GM10248 (cell line): ENCODE results near the gene PARVA.

Source experiments
- CTCF ChIA-PET: fragments of 300-600 bp; sonication (Branson Sonifier 250); formaldehyde crosslinking; extraction: SDS; loops from one replicate; lab custom pipeline; 2021; ENCODE audit warnings: antibody characterized with exemption; lab: Yijun Ruan, JAX
- POLR2A ChIA-PET: fragments of 350-650 bp; sonication (Branson Sonifier 250); formaldehyde crosslinking; extraction: SDS; loops from one replicate; lab custom pipeline; 2020; ENCODE audit warnings: antibody characterized with exemption; lab: Yijun Ruan, JAX
- DNase-seq: peaks from one replicate; pipeline ENCODE4 v3.0.0; 2012; ENCODE audit errors: extremely low spot score
- TF ChIP-seq, protein P1 (sequence below): IDR thresholded peaks from 2 replicates; pipeline ENCODE4 v1.5.1; 2012; ENCODE audit warnings: mild to moderate bottlenecking, low read depth; ENCODE audit errors: extremely low read depth, missing control alignments, control extremely low read depth

PARVA gene

DNA sequence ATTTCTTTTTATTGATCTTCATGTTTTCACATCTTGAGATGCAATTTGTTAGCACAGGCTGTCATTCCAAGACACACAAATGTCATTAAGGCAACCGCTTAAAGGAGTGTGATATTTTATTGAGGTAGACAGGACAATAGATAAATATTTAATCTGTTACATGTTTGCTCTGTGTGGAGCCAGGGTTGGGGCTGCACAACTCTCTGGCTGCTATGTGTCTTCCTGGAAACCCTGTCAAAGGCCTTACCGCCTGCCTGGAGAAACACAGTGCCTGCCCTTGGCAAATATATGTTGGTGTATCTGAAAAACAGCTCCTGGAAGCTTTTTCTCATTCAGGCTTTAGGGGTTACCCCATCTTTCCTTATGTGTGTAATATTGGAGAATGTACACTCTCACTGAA is 157.2 kb downstream of the PARVA start:
- CTCF ChIA-PET = no interaction called here
- TF ChIP-seq, protein P1, sequence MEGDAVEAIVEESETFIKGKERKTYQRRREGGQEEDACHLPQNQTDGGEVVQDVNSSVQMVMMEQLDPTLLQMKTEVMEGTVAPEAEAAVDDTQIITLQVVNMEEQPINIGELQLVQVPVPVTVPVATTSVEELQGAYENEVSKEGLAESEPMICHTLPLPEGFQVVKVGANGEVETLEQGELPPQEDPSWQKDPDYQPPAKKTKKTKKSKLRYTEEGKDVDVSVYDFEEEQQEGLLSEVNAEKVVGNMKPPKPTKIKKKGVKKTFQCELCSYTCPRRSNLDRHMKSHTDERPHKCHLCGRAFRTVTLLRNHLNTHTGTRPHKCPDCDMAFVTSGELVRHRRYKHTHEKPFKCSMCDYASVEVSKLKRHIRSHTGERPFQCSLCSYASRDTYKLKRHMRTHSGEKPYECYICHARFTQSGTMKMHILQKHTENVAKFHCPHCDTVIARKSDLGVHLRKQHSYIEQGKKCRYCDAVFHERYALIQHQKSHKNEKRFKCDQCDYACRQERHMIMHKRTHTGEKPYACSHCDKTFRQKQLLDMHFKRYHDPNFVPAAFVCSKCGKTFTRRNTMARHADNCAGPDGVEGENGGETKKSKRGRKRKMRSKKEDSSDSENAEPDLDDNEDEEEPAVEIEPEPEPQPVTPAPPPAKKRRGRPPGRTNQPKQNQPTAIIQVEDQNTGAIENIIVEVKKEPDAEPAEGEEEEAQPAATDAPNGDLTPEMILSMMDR = no peak
- POLR2A ChIA-PET = no interaction called here
- DNase-seq = no peak

DNA sequence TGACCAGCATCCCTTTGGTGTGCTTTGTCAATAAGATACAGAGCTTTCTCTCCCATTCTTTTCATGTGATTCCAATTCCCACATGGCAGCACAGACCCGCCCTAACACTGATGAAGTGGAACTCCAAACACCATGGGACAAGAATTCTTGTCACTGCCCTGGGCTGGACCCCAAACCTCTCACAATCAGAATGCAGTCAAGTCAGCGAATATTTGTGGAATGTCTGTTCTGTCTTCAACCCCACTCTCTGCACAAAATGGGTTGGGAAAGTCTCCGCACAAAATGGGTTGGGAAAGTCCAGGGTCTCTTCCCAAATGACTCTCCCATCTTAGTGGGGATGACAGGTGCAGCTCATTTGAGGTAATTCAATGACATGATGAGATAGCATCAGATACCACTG is 157.9 kb downstream of the PARVA start:
- POLR2A ChIA-PET = no interaction called here
- TF ChIP-seq, protein P1 = no peak
- no peak for DNase-seq
- CTCF ChIA-PET = no interaction called here

DNA sequence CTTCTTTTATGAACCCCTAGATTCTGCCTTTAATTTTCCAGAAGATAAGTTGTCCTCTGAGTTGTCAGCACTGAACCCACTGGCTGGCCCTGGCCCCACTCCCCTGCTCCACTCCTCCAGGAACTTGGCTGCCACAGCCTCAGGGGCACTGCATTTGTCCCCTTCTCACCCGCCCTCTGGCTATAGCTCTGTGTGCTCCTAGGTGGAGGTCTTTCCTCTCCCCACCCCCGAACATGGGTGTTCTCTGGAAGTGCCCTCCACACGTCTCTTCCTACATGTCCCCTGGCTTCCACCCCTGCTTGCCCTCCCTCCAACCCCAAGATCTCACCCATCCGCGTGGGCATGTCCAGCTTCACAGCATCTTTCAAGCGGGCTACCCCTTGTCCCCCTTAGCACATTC is 159.2 kb downstream of the PARVA start:
- DNase-seq = no peak
- TF ChIP-seq, protein P1 = no peak
- CTCF ChIA-PET = no interaction called here
- POLR2A ChIA-PET = no interaction called here

DNA sequence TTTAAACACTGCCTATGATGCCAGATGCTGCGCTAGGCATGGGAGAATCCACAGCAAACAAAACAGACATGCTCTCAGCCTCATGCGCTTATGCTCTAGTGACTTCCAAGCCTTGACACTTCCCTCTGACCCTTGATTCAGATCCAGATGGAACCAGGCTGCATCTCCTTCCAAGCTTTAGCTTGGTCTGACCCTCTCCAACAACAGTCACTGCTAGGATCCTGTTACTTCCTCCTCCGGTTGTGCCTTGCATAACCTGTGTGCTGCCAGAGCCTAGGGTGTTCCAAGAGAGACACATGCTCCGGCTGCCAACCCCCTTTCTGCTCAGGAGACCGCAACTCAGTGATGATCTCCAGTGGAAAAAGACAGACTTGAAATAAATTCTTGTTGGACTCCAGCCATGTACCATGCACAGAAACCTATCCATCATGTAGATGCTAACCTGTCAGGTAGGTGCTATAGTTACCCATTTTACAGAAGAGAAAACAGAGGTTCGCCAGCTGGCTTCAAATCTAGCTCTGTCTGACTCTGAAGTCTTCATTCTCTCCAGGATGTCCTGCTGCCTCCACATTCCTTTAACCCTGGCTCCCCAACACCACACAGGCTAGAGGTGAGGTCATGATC is 160.5 kb downstream of the PARVA start:
- POLR2A ChIA-PET = no interaction called here
- CTCF ChIA-PET = no interaction called here
- DNase-seq = no peak
- TF ChIP-seq, protein P1 = no peak

DNA sequence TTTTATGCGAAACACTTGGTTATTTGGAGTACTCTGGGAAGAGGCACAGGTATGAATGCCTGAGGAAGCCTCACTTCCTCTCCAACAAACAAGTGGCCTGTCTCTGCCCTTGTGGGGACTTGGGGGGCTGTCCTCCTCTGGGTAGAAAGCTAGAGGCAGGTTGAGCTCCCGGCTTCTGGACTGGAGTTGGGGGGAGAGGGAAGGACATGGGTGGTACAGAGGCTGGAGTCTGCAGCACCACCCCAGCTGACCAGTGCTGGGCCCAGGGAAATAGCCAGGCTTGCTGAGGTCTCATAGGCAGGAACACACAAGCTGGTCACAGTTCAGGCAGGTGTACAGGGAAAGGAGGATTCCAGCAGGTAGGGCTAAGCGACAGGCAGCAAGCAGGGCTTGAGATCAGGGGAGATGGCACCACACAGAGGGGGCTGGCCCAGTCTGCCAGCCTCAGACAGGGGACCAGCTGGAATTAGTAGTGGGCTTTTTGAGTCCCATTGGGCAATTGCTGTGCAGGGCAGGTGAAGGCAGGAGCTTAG is 161.6 kb downstream of the PARVA start:
- ChIA-PET CTCF (no interaction called here), POLR2A (no interaction called here)
- DNase-seq = no peak
- TF ChIP-seq, protein P1 = no peak

DNA sequence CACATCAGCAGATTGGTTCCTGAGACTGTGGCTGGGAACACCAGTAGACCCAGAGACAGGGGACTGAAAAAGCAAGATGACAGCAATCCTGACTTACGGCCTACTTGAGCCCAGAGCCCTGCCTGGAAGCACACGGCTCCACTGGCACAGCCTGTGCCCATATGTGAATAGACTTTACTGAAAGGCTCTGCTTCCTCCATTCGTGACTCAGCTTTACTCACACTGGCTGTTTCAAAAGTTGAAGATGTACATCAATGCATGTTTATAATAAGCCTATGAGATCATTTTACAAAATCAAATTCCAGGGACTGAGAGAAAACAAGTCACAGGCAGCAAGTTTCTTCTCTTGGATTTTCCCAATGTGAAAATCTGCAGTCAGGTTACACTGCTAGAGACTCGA is 162.2 kb downstream of the PARVA start:
- CTCF ChIA-PET = no interaction called here
- TF ChIP-seq, protein P1 = no peak
- DNase-seq = no peak
- POLR2A ChIA-PET = no interaction called here
